ENCODE results near the gene PODXL2. TPM values are rescaled to one million over a fixed set of nuclear protein-coding genes. Genes with fewer than 3 reads are reported as not detected.

Gene PODXL2
- total and polyA plus RNA-seq, 2 donors (not counting 1 experiment from before 2014, with no cell fraction given), result 3.1 to 4.0 TPM

DNA sequence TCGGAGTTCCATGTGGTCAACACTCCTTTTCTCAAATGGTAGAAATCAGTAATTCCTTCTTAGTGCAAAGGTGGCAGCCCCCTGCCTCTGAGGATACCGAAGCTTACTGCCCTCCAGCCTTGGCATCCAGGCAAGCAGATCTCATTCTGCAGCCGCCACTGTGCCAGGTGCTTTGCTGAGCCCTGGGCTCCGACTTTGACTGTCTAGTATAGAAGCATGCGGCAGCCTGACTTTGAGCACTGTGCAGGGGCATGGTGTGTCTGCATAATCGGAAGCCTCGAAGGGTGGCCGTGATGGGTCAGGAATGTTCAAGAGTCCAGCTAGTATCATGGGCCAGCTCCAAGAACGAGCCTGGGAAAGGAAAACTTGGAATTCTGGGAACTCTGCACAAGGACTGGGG lies 83.5 kb downstream of the PODXL2 start:
- Histone ChIP-seq H3K27me3 (replicated peaks in 1 of 4; ENCODE audit: control extremely low read depth in 1 of 4, control insufficient read depth in 3 of 4, insufficient read depth in 4 of 4, low read length in 3 of 4) (no peaks in the 10 kb centered on the region), H3K9me3 (ENCODE audit: control extremely low read depth in 1 of 3, control insufficient read depth in 2 of 3, insufficient read depth in 1 of 3, low read length in 2 of 3) (no peaks in the 10 kb centered on the region), H3K9ac (ENCODE audit: low read length) (no peak overlapping the region), H4K20me1 (ENCODE audit: control insufficient read depth, insufficient read depth, low read length, poor library complexity, severe bottlenecking) (no peaks in the 10 kb centered on the region), H2AFZ (ENCODE audit: insufficient read depth, low read depth, low read length, poor library complexity, severe bottlenecking) (no peak overlapping the region), H3K36me3 (replicated peaks in 1 of 2; ENCODE audit: control extremely low read depth in 1 of 2, control insufficient read depth in 1 of 2, extremely low read depth in 1 of 2, insufficient read depth in 2 of 2, low read length in 1 of 2) (no peaks in the 10 kb centered on the region), H3K4me3 (ENCODE audit: control extremely low read depth in 1 of 5, extremely low read depth in 1 of 5, insufficient read depth in 1 of 5, low read depth in 2 of 5, low read length in 4 of 5) (no peak overlapping the region), H3K79me2 (ENCODE audit: control insufficient read depth, insufficient read depth, low read length) (no peaks in the 10 kb centered on the region), H3K4me2 (replicated peaks; ENCODE audit: low read depth, low read length, poor library complexity, severe bottlenecking) (no peak overlapping the region), H3K4me1 (ENCODE audit: control insufficient read depth in 2 of 2, insufficient read depth in 2 of 2, low read length in 2 of 2) (no peaks in the 10 kb centered on the region), H3K27ac (ENCODE audit: low read length in 2 of 2) (no peak overlapping the region)
- DNase-seq, result no peak
- CTCF ChIA-PET, result no interaction called here
- 87% methylated on average over 9 of the region's 9 CpGs for WGBS (ENCODE audit: insufficient coverage)
- POLR2A ChIA-PET, result no interaction called here
- no peak for ATAC-seq (ENCODE audit: low read depth)
- TF ChIP-seq, protein P1, sequence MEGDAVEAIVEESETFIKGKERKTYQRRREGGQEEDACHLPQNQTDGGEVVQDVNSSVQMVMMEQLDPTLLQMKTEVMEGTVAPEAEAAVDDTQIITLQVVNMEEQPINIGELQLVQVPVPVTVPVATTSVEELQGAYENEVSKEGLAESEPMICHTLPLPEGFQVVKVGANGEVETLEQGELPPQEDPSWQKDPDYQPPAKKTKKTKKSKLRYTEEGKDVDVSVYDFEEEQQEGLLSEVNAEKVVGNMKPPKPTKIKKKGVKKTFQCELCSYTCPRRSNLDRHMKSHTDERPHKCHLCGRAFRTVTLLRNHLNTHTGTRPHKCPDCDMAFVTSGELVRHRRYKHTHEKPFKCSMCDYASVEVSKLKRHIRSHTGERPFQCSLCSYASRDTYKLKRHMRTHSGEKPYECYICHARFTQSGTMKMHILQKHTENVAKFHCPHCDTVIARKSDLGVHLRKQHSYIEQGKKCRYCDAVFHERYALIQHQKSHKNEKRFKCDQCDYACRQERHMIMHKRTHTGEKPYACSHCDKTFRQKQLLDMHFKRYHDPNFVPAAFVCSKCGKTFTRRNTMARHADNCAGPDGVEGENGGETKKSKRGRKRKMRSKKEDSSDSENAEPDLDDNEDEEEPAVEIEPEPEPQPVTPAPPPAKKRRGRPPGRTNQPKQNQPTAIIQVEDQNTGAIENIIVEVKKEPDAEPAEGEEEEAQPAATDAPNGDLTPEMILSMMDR (IDR thresholded peaks at IDR 0.05), result no peak
- TF ChIP-seq EZH2 (IDR thresholded peaks at IDR 0.05; ENCODE audit: borderline replicate concordance, insufficient read depth, low read depth, low read length, poor library complexity, severe bottlenecking), result no peak
- Mint-ChIP-seq H3K4me1 (no peaks in the 10 kb centered on the region), H3K9me3 (ENCODE audit: insufficient read depth) (no peaks in the 10 kb centered on the region), H3K4me3 (no peak overlapping the region), H3K27ac (no peak overlapping the region), H3K27me3 (no peaks in the 10 kb centered on the region)
- intact Hi-C loops (cut with micrococcal nuclease), result no loop called here

DNA sequence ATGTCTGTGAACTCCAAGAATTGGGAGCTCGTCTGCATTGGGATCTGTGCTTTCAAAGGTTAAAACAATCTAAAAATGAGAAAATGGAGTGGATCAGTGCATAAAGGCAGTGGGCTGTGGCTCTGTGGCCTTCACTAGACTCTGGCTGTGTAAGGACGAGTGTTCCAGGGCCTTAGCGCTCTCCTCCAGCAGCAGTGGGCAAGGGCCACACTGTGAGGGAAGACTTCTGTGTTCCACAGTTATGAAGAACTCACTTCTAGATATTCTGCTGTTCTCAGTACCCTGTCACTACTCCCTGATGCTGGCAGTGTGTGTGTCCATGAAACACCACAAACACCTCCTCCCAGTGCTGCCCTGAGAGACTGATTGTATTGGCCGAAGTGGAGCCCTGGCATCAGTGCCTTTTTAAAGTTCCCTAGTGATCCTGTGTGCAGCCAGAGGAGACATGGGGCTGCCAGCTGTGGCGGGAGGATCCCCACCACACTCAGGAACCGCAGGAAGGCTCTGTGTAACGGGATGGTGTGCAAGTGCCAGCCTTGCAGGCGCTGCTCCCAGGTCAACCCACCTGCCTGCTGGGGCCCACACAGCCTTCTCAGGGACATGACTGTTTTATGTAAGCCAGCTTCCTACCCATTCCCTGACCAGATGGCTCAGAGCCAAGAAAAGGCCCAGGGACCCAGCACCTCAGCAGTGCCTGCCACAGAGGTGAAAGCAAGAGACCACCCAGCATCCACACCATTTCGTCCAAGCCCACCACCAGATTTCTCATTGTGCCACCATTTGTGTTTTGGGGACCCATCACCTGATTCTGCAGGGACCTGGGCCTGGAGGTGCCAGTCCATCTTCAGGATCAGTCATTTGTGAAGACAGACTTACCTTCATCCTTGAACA lies 84.1 kb downstream of the PODXL2 start:
- Histone ChIP-seq H3K79me2 (ENCODE audit: control insufficient read depth, insufficient read depth, low read length) (no peaks in the 10 kb centered on the region), H3K36me3 (replicated peaks in 1 of 2; ENCODE audit: control extremely low read depth in 1 of 2, control insufficient read depth in 1 of 2, extremely low read depth in 1 of 2, insufficient read depth in 2 of 2, low read length in 1 of 2) (no peaks in the 10 kb centered on the region), H3K4me3 (ENCODE audit: control extremely low read depth in 1 of 5, extremely low read depth in 1 of 5, insufficient read depth in 1 of 5, low read depth in 2 of 5, low read length in 4 of 5) (no peak overlapping the region), H4K20me1 (ENCODE audit: control insufficient read depth, insufficient read depth, low read length, poor library complexity, severe bottlenecking) (no peaks in the 10 kb centered on the region), H3K9ac (ENCODE audit: low read length) (no peak overlapping the region), H3K4me2 (replicated peaks; ENCODE audit: low read depth, low read length, poor library complexity, severe bottlenecking) (no peak overlapping the region), H3K4me1 (ENCODE audit: control insufficient read depth in 2 of 2, insufficient read depth in 2 of 2, low read length in 2 of 2) (no peaks in the 10 kb centered on the region), H3K27ac (ENCODE audit: low read length in 2 of 2) (no peak overlapping the region), H3K9me3 (ENCODE audit: control extremely low read depth in 1 of 3, control insufficient read depth in 2 of 3, insufficient read depth in 1 of 3, low read length in 2 of 3) (no peaks in the 10 kb centered on the region), H2AFZ (ENCODE audit: insufficient read depth, low read depth, low read length, poor library complexity, severe bottlenecking) (no peak overlapping the region), H3K27me3 (replicated peaks in 1 of 4; ENCODE audit: control extremely low read depth in 1 of 4, control insufficient read depth in 3 of 4, insufficient read depth in 4 of 4, low read length in 3 of 4) (no peaks in the 10 kb centered on the region)
- no peak for TF ChIP-seq EZH2 (IDR thresholded peaks at IDR 0.05; ENCODE audit: borderline replicate concordance, insufficient read depth, low read depth, low read length, poor library complexity, severe bottlenecking)
- TF ChIP-seq, protein P1 (IDR thresholded peaks at IDR 0.05), result no peak
- ATAC-seq (ENCODE audit: low read depth) (no peak), DNase-seq (no peak)
- no peak overlapping the region for H3K4me3 Mint-ChIP-seq
- no peaks in the 10 kb centered on the region for H3K4me1 Mint-ChIP-seq
- POLR2A ChIA-PET, result no interaction called here
- H3K27ac Mint-ChIP-seq, result no peak overlapping the region
- 93% methylated on average over 9 of the region's 9 CpGs for WGBS (ENCODE audit: insufficient coverage)
- intact Hi-C loops (cut with micrococcal nuclease), result no loop called here
- H3K9me3 Mint-ChIP-seq (ENCODE audit: insufficient read depth), result no peaks in the 10 kb centered on the region
- no peaks in the 10 kb centered on the region for H3K27me3 Mint-ChIP-seq
- CTCF ChIA-PET, result no interaction called here

All from B cell (primary cell).